Measurements from ENCODE around the gene RABGAP1. TPM values are rescaled to one million over a fixed set of nuclear protein-coding genes. Genes with fewer than 3 reads are reported as not detected.

The RABGAP1 gene
- total RNA-seq, 2 donors from 2014 or later = 35.6 to 44.2 TPM

GRCh38 chr9:123028136-123028535, 87.3 kb downstream of the RABGAP1 start:
- ATAC-seq (no peak), DNase-seq (ENCODE audit: low spot score in 2 of 2) (no peak)
- Mint-ChIP-seq H3K27ac (no peak overlapping the region), H3K9me3 (no peaks in the 10 kb centered on the region), H3K36me3 (peaks cover 4% of the 10 kb centered on the region in 2 donors)

GRCh38 chr9:123028973-123029372, 88.2 kb downstream of the RABGAP1 start:
- no peak for DNase-seq (ENCODE audit: low spot score in 2 of 2)
- H3K36me3 Mint-ChIP-seq = peaks cover 4% of the 10 kb centered on the region in 2 donors

GRCh38 chr9:123031963-123032362, 91.1 kb downstream of the RABGAP1 start:
- no peaks in the 10 kb centered on the region for H3K9me3 Mint-ChIP-seq
- no peak for ATAC-seq
- DNase-seq (ENCODE audit: low spot score in 2 of 2) = no peak
- no peak overlapping the region for H3K27ac Mint-ChIP-seq
- H3K36me3 Mint-ChIP-seq = peaks cover 4 to 14% of the 10 kb centered on the region in 2 donors

More at GRCh38 chr9:123028973-123029372, 88.2 kb downstream of the RABGAP1 start:
- Mint-ChIP-seq H3K27ac (no peak overlapping the region), H3K9me3 (no peaks in the 10 kb centered on the region)
- no peak for ATAC-seq

GRCh38 chr9:123033352-123033751, 92.5 kb downstream of the RABGAP1 start, which contains the start of gene GPR21:
Gene GPR21, plus strand, starts transcription at chr9:123033667. Its CDS starts 900 bp downstream, at chr9:123034567.
- H3K9me3 Mint-ChIP-seq = no peaks in the 10 kb centered on the region
- no peak for ATAC-seq
- DNase-seq (ENCODE audit: low spot score in 2 of 2) = no peak
- H3K36me3 Mint-ChIP-seq = peaks cover 0 to 10% of the 10 kb centered on the region in 2 donors
- no peak within 1 kb of the TSS for H3K27ac Mint-ChIP-seq

- Mint-ChIP-seq H3K36me3 (peaks cover 0 to 10% of the 10 kb centered on the region in 2 donors), H3K27ac (no peak overlapping the region), H3K9me3 (no peaks in the 10 kb centered on the region)
- DNase-seq (ENCODE audit: low spot score in 2 of 2) (no peak), ATAC-seq (no peak)
These were observed 93.2 kb downstream of the RABGAP1 start for GRCh38 chr9:123033864-123034601.

GRCh38 chr9:123034881-123035510, 94.2 kb downstream of the RABGAP1 start:
- Mint-ChIP-seq H3K36me3 (peaks cover 0 to 10% of the 10 kb centered on the region in 2 donors), H3K27ac (no peak overlapping the region), H3K9me3 (no peaks in the 10 kb centered on the region)
- DNase-seq (ENCODE audit: low spot score in 2 of 2) = no peak
- no peak for ATAC-seq

GRCh38 chr9:123035791-123036190, 95.0 kb downstream of the RABGAP1 start:
- DNase-seq (ENCODE audit: low spot score in 2 of 2) = no peak
- ATAC-seq = no peak
- Mint-ChIP-seq H3K9me3 (no peaks in the 10 kb centered on the region), H3K36me3 (peaks cover 0 to 10% of the 10 kb centered on the region in 2 donors), H3K27ac (no peak overlapping the region)

- DNase-seq (ENCODE audit: low spot score in 2 of 2) = no peak
- Mint-ChIP-seq H3K36me3 (peaks cover 2 to 11% of the 10 kb centered on the region in 2 donors), H3K27ac (no peak overlapping the region), H3K9me3 (no peaks in the 10 kb centered on the region)
- ATAC-seq = no peak
These were observed 96.2 kb downstream of the RABGAP1 start for GRCh38 chr9:123036893-123037545.

GRCh38 chr9:123039617-123040219, 98.9 kb downstream of the RABGAP1 start:
- DNase-seq (ENCODE audit: low spot score in 2 of 2) (no peak), ATAC-seq (no peak)
- H3K36me3 Mint-ChIP-seq = peaks cover 9 to 12% of the 10 kb centered on the region in 2 donors
- H3K9me3 Mint-ChIP-seq = no peaks in the 10 kb centered on the region
- no peak overlapping the region for H3K27ac Mint-ChIP-seq

GRCh38 chr9:123040801-123041200, 100.0 kb downstream of the RABGAP1 start:
- Mint-ChIP-seq H3K36me3 (peaks cover 6 to 9% of the 10 kb centered on the region in 2 donors), H3K27ac (no peak overlapping the region), H3K9me3 (no peaks in the 10 kb centered on the region)
- ATAC-seq = no peak
- no peak for DNase-seq (ENCODE audit: low spot score in 2 of 2)

GRCh38 chr9:123041489-123041888, 100.7 kb downstream of the RABGAP1 start:
- DNase-seq (ENCODE audit: low spot score in 2 of 2) = no peak
- Mint-ChIP-seq H3K9me3 (no peaks in the 10 kb centered on the region), H3K27ac (no peak overlapping the region), H3K36me3 (peaks cover 6 to 9% of the 10 kb centered on the region in 2 donors)
- ATAC-seq = no peak

GRCh38 chr9:123043081-123043939, 102.5 kb downstream of the RABGAP1 start:
- DNase-seq (ENCODE audit: low spot score in 2 of 2) (no peak), ATAC-seq (no peak)
- Mint-ChIP-seq H3K9me3 (no peaks in the 10 kb centered on the region), H3K27ac (no peak overlapping the region), H3K36me3 (peaks cover 6 to 9% of the 10 kb centered on the region in 2 donors)

- Mint-ChIP-seq H3K9me3 (no peaks in the 10 kb centered on the region), H3K36me3 (peaks cover 6 to 9% of the 10 kb centered on the region in 2 donors), H3K27ac (no peak overlapping the region)
- no peak for ATAC-seq
- DNase-seq (ENCODE audit: low spot score in 2 of 2) = no peak
These were observed 103.8 kb downstream of the RABGAP1 start for GRCh38 chr9:123044586-123044985.

GRCh38 chr9:123046406-123047195, 105.8 kb downstream of the RABGAP1 start:
- no peak for DNase-seq (ENCODE audit: low spot score in 2 of 2)
- ATAC-seq = no peak
- Mint-ChIP-seq H3K9me3 (no peaks in the 10 kb centered on the region), H3K36me3 (peaks cover 6 to 9% of the 10 kb centered on the region in 2 donors), H3K27ac (peak overlapping the region in 1 of 2 donors; percentile 33)

GRCh38 chr9:123048748-123049147, 107.9 kb downstream of the RABGAP1 start:
- no peak for ATAC-seq
- Mint-ChIP-seq H3K9me3 (no peaks in the 10 kb centered on the region), H3K27ac (no peak overlapping the region), H3K36me3 (no peaks in the 10 kb centered on the region)
- no peak for DNase-seq (ENCODE audit: low spot score in 2 of 2)

Data from activated naive CD4-positive, alpha-beta T cell treated with anti-CD3 and anti-CD28 coated beads, Interleukin-2, amount 50 U/mL, for 72 hours (primary cell).